Uterus (tissue), 4 donors: ENCODE data around the gene NHLRC4. TPM values are rescaled to one million over a fixed set of nuclear protein-coding genes. Genes with fewer than 3 reads are reported as not detected.

Experiments
- DNase-seq, 2 donors: peaks; one replicate each; pipeline ENCODE4 v3.0.0-alpha.2; 2019 to 2020
- H3K27ac ChIP-seq, 2 donors: fragments of 200-600 bp; sonication (generic); 1 replicate in 1 of 2; 2 replicates in 1 of 2; pipeline ENCODE4 v1.5.1; 2016 to 2018
- H3K27me3 ChIP-seq, 2 donors: fragments of 200-600 bp; sonication (generic); one replicate each; pipeline ENCODE4 v1.5.1; 2018 to 2019; ENCODE audit warnings: control low read depth in 1 of 2
- H3K36me3 ChIP-seq, 2 donors: fragments of 200-600 bp; sonication (generic); one replicate each; pipeline ENCODE4 v1.5.1; 2019; ENCODE audit warnings: control low read depth in 1 of 2
- H3K4me1 ChIP-seq, 2 donors: fragments of 200-600 bp; sonication (generic); one replicate each; pipeline ENCODE4 v1.5.1; 2018 to 2019; ENCODE audit warnings: control low read depth in 1 of 2
- H3K4me3 ChIP-seq, 2 donors: fragments of 200-600 bp; sonication (generic); 1 replicate in 1 of 2; 2 replicates in 1 of 2; pipeline ENCODE4 v1.5.1; 2018 to 2019; ENCODE audit warnings: mild to moderate bottlenecking in 1 of 2
- H3K9me3 ChIP-seq, 2 donors: fragments of 200-600 bp; sonication (generic); one replicate each; pipeline ENCODE4 v1.5.1; 2019; ENCODE audit warnings: control low read depth in 1 of 2
- CTCF ChIP-seq, 4 experiments: fragments of 200-600 bp in 2 of 4; fragments of 450-650 bp in 2 of 4; sonication (generic) in 2 of 4; IDR thresholded peaks; one replicate each; pipeline ENCODE4 v1.5.1; 2016 to 2019; ENCODE audit warnings: antibody characterized with exemption in 4 of 4, mild to moderate bottlenecking in 2 of 4, moderate library complexity in 1 of 4
- POLR2A ChIP-seq, 2 donors: fragments of 450-650 bp; IDR thresholded peaks; one replicate each; pipeline ENCODE4 v1.6.1; 2016; ENCODE audit warnings: antibody characterized with exemption in 2 of 2, mild to moderate bottlenecking in 1 of 2, moderate library complexity in 1 of 2
- intact Hi-C: fragments of 100-400 bp; cut with DNase I; formaldehyde crosslinking; loops from one replicate; pipeline ENCODE4 v1.15.1; 2023; ENCODE audit warnings: low total_unique reads
- total RNA-seq, 4 donors: library from RNA; depleted of rRNA in 3 of 4; stranded (reverse); fragments of >200 nt in 3 of 4; gene quantifications; one replicate each; pipeline versions ENCODE4 v1.1.0 to v1.2.4, GENCODE V29; 2014 to 2023
- donor health status: DM: yes; HTN: yes; CAD: no.

The NHLRC4 gene
- total RNA-seq, 4 donors from 2014 or later: 1.2 to 7.5 (median 1.5) TPM

GRCh38 chr16:527015-527903 lies 39.5 kb upstream of the NHLRC4 start, which contains the start of gene CAPN15:
Gene CAPN15 (plus strand): TSS chr16:527712. CDS start chr16:546839, 19,127 bp downstream.
- DNase-seq: peak; percentile 86 to 88
- intact Hi-C loops: no loop called here
- Histone ChIP-seq H3K4me1 (peaks cover 3 to 26% of the 10 kb centered on the region in 2 donors), H3K9me3 (no peaks in the 10 kb centered on the region), H3K27ac (peak within 1 kb of the TSS; percentile 98 to 99), H3K4me3 (peak within 1 kb of the TSS; percentile 72 to 80), H3K36me3 (no peaks in the 10 kb centered on the region), H3K27me3 (no peaks in the 10 kb centered on the region)
- TF ChIP-seq POLR2A (IDR thresholded peaks at IDR 0.05): peak; percentile 62 to 88
- TF ChIP-seq CTCF (IDR thresholded peaks at IDR 0.05): peak in 2 of 4 experiments; percentile 28 to 56

GRCh38 chr16:528111-529011 lies 38.4 kb upstream of the NHLRC4 start:
- intact Hi-C loops: no loop called here
- peak overlapping the region; percentile 72 to 98 for H3K27ac ChIP-seq

GRCh38 chr16:529012-529575 lies 37.7 kb upstream of the NHLRC4 start:
- no peak for TF ChIP-seq POLR2A (IDR thresholded peaks at IDR 0.05)
- TF ChIP-seq CTCF (IDR thresholded peaks at IDR 0.05): no peak
- intact Hi-C loops: no loop called here
- Histone ChIP-seq H3K9me3 (no peaks in the 10 kb centered on the region), H3K27ac (peak overlapping the region in 1 of 2 donors; percentile 72), H3K27me3 (no peaks in the 10 kb centered on the region), H3K36me3 (no peaks in the 10 kb centered on the region), H3K4me3 (peak overlapping the region in 1 of 2 donors; percentile 71), H3K4me1 (peaks cover 3 to 26% of the 10 kb centered on the region in 2 donors)
- no peak for DNase-seq

More at GRCh38 chr16:528111-529011, 38.4 kb upstream of the NHLRC4 start:
- H3K4me3 ChIP-seq: peak overlapping the region; percentile 57 to 71
- DNase-seq: peak in 1 of 2 donors; percentile 44
- no peaks in the 10 kb centered on the region for H3K9me3 ChIP-seq
- no peaks in the 10 kb centered on the region for H3K36me3 ChIP-seq
- no peaks in the 10 kb centered on the region for H3K27me3 ChIP-seq
- H3K4me1 ChIP-seq: peaks cover 3 to 26% of the 10 kb centered on the region in 2 donors
- TF ChIP-seq POLR2A (IDR thresholded peaks at IDR 0.05) (no peak), CTCF (IDR thresholded peaks at IDR 0.05) (no peak)

- H3K27ac ChIP-seq: no peak overlapping the region
- no peak for TF ChIP-seq CTCF (IDR thresholded peaks at IDR 0.05)
- TF ChIP-seq POLR2A (IDR thresholded peaks at IDR 0.05): no peak
- intact Hi-C loops: no loop called here
- no peaks in the 10 kb centered on the region for H3K9me3 ChIP-seq
- no peak for DNase-seq
- H3K4me1 ChIP-seq: peaks cover 3 to 26% of the 10 kb centered on the region in 2 donors
- H3K36me3 ChIP-seq: no peaks in the 10 kb centered on the region
- H3K27me3 ChIP-seq: no peaks in the 10 kb centered on the region
- no peak overlapping the region for H3K4me3 ChIP-seq
These were observed 36.5 kb upstream of the NHLRC4 start for GRCh38 chr16:530111-530817.
